GM19467 (cell line): Measurements from ENCODE around the gene ZNF189.
"Not testable (repeated sequence)": the region's sequence is repeated elsewhere in the genome, so short reads cannot be mapped to it uniquely, and the experiment has no call there.

Experiments
- ATAC-seq: cut with Tn5 transposase; IDR thresholded peaks from one replicate; pipeline ENCODE4 v1.9.1; 2021; ENCODE audit warnings: mild to moderate bottlenecking, moderate library complexity; ENCODE audit not compliant: unreplicated experiment

Gene ZNF189

DNA sequence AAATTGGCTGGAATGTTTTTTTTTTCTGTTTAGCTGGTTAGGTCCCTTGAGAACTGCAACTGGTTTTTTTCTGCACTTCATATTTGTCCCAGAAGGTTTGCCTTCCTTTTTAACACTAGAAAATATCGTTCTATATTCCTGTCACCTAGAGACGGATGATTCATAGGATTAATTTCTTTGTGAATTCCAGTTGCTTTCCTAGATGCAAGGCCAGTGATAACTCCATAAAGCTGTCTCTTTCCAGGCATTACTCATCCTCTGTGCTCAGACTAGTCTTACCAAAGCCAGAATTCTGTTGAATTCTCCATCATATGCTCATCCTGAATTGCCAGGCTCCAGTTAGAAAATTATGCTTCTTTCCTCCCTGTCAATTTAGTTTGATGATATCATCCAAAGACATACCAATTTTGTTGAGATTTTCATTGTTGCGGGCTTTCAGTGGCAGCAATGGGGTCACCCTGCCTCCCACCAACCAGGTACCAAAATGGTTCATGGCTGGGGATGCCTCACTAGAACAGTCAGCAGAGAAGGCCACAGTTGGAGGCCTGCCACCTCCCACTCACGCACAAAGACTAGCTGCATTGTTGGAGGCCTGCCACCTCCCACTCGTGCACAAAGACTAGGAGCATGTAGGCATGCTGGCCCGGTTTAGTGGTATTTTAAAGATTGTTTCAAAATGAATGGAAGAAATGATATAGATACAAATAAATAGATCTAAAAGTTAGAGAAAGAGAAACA, 22.4 kb upstream of the ZNF189 start:
- no peak for ATAC-seq

DNA sequence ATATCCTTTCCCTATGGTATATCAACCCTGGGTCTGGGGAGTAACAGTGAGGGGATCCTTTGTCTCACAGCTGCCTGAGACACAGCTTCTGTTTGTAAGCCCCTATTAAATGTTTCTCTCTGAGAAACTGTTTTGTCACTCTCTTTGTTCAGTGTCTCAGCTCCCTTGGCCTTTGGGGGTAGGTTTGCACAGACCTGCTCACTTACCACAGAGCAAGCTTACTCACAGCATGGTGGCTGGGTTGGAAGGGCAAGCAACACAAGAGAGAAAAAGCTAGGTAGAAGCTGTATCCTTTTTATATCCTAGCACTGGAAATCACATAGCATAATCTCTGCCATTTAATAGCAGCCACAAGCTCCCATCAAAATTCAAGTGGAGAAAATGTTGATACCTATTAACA, 18.4 kb upstream of the ZNF189 start:
- no peak for ATAC-seq

DNA sequence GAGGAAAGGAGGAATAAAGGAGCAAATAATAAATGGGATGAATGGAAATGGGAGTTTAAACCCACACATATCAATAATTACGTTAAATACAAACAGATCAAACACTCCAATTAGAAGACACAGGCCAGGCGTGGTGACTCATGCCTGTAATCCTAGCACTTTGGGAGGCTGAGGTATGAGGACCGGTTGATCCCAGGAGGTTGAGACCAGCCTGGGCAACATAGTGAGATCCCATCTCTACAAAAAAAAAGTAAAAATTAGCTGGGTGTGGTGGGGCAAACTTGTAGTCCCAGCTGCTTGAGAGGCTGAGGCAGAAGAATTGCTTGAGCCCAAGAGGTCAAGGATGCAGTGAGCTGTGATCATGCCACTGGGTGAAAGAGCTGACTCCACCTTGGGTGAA, 17.5 kb upstream of the ZNF189 start:
- ATAC-seq: no peak

DNA sequence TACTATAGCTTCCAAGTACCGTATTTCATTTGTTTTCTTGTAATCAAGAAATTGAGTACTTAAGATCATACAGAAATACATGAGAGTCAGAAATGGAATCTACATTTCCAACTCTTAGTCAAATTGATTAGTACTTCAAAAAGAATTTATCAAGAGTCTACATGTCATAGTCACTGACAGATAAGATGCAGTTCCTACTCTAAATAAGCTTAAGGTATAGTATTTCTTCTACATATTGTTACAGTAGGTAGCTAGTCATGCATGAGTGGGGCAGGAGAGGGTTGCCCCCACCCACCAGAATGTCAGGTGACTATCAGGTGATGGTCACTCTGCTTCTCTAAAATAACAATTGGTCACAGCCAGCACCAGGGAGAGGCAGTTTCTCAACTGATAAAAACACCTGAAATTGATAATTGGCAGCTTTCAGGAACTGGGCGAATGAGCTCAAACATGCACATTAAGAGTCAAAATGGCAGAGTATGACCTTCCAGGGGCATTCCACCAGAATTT, 16.8 kb upstream of the ZNF189 start:
- ATAC-seq: no peak

GRCh38 chr9:101383361-101383760, 15.3 kb upstream of the ZNF189 start:
- no peak for ATAC-seq

DNA sequence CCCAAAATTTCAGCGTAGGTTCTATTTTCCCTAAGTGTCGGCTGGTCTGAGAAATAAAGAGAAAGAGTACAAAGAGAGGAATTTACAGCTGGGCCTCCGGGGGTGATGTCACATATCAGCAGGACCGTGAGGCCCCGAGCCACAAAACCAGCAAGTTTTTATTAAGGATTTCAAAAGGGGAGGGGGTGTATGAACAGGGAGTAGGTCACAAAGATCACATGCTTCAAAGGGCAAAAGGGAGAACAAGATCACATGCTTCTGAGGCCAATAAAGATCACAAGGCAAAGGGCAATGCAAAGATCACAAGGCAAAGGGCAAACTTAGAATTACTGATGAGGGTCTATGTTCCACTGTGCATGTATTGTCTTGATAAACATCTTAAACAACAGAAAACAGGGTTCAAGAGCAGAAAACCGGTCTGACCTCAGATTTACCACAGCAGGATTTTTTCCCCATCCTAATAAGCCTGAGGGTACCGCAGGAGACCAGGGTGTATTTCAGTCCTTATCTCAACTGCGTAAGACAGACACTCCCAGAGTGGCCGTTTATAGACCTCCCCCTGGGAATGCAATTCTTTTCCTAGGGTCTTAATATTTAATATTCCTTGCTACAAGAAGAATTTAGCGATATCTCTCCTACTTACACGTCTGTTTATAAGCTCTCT, 13.6 kb upstream of the ZNF189 start, which contains the start of gene BAAT:
BAAT (minus strand) TSS at position 134 of the 664 bp plus-strand sequence. CDS start 13,602 bp downstream, outside the sequence.
- not testable (repeated sequence) for ATAC-seq

DNA sequence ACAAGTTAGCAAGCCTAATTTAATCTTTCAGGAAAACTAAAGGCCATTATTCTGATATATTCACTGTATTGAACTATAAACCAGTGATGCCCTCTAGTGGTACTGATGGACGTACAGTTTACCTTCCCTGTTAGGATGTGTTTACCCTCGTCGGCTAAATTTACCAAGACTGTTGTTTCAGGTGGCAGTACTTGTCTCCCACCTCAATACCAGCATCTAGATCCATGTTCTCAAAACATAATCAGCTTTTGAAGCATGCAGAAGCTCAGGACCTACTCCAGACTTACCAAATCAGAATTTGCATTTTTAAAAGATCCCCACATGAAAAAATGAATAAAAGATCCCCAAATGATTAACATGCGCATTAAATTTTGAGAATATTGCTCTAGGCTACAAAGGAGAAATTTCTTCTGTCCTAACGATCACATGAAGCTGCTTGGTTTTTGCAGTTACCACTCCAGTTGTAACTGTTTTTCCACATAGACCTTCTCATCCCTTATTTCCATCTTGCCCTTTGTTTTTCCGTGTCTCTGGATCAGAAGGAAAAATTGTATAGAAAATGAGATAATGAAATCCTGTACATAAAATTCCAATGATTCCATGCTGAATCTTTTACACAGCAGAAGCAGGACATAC, 10.7 kb upstream of the ZNF189 start:
- ATAC-seq: peak; percentile 84

GRCh38 chr9:101388507-101388993, 10.1 kb upstream of the ZNF189 start:
- no peak for ATAC-seq

- ATAC-seq: no peak
Observed at GRCh38 chr9:101393135-101393534, 5.5 kb upstream of the ZNF189 start.

DNA sequence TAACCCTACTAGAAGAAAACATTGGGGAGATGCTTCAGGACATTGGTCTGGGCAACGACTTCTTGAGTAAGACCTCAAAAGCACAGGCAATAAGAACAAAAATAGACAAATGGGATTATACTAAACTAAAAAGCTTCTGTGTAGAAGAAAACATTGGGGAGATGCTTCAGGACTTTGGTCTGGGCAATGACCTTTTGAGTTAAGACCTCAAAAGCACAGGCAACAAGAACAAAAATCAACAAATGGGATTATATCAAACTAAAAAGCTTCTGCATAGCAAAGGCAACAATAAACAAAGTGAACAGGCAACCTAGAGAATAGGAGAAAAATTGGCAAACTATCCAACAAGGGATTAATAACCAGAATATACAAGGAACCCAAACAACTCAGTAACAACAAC, 4.0 kb upstream of the ZNF189 start:
- ATAC-seq: no peak

- ATAC-seq: no peak
Observed at GRCh38 chr9:101397746-101398067, 944 bp upstream of the ZNF189 start.

- ATAC-seq: peak; percentile 6
Observed at GRCh38 chr9:101398930-101399642, 435 bp downstream of the ZNF189 start.

DNA sequence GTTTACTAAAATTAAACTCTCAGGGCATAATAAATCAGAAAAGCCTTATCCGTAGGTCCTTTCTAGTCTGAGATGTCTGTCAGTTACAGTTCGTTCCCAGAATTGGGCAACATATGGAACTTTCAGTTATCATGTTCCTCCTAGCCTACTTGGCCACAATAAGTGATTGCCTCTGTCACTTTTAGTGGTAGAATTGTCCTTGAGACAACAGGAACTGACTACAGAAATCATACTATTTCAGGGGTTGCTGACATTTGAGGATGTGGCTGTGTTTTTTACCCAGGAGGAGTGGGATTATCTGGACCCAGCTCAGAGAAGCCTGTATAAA, 956 bp downstream of the ZNF189 start:
- ATAC-seq: no peak

DNA sequence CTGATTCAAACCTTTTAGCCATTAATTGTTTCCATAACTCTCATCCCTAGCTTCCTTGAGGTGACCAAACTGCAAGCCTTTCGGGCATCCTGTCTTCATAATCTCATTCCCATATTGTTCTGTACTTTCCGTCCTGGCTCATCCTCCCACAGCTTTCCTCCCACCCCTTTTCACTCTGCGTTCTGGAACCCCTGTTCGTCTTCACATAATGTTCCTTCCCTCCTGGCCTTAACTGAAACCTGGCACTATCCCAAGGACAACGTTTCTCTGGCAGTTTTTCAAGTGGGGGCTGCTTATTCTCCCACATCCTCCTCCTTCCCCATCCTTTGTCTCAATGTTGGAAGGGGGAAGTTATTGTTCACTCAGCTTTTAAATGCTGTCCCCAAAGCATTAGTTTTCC, 1.5 kb downstream of the ZNF189 start:
- ATAC-seq: no peak

- ATAC-seq: no peak
Observed at GRCh38 chr9:101403516-101404285, 5.0 kb downstream of the ZNF189 start.

GRCh38 chr9:101408374-101409078, 9.9 kb downstream of the ZNF189 start:
- no peak for ATAC-seq

- no peak for ATAC-seq
Observed at GRCh38 chr9:101409079-101409477, 10.4 kb downstream of the ZNF189 start.

DNA sequence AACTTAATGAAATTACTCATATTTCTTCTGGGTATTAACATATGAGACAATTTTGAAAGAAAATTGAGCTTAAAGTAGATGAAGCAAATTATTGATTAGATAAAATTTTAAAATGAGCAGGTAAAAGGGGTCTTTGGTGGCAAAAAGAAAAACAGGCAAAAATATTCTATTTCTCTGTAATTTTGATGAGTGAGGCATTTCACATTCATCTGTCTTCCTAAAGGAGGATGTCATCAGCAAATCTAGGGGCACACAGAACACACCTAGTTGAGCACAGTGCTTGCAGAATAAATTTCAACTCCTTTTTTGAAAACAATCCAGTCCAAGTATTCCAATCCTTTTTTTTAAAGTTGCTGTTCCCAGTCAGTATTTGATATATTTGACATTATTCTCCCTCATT, 16.2 kb downstream of the ZNF189 start:
- no peak for ATAC-seq

GRCh38 chr9:101415578-101415977, 16.9 kb downstream of the ZNF189 start:
- ATAC-seq: no peak

DNA sequence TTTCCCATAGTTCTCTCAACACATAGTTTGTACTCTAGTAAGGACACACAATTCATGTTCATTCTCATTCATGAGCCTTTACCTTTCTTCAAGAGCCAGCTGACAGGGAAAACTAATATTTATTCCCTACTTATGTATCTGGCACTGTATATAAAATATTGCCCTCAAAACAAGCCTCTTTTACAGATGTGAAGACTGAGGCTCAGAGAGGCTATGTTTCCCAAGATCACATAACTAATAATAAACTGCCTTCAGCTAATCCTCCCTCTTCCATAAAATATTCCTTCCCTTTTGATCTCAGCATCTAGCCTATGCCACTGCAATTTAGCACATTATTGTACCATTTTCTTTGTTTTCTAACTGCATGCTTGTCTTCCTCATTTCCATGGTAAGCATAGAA, 18.7 kb downstream of the ZNF189 start:
- ATAC-seq: no peak
